Activated naive CD4-positive, alpha-beta T cell treated with Interleukin-2 at 50 U/mL for 16 hours (primary cell): ENCODE data around the gene ABHD14A.
A peak's percentile ranks its signal among the peaks of the same experiment; 100 is the strongest.

Source experiments
- DNase-seq: peaks from one replicate; pipeline ENCODE4 v3.0.0-alpha.2; 2020

The ABHD14A gene

DNA sequence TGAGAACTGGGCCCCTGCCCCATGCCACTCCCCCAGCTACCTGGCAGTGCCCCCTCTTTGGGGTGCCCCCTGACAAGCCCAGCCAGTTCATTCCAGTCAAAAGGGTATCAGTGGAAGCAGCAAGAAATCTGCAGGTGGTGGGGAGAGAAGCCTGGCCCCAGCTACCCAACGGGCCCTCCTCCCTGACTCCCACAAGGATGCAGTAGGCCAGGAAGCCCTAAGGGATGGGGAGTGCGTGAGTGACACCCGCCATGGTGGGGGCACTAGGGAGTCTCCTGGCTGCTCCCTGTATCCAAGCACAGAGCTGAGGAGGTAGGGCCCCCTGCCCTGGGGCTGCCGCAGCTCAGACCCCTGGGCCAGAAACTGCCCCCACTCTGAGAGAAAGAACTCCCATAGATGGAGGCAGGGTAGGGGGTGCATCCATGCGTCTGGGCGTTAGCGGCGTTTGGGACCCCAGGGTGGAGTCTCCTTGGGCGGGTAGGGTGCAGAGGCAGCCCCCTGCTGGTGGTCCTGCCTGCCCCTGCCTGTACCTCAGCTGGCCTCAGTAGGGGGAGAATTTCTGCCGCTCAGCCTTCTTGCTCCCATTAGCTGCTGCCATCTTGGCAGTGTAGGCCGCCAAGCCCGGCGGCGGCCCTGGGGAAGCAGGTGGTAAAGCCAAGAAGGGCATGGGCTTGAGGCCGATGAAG is 17.2 kb upstream of the ABHD14A start:
- no peak for DNase-seq

DNA sequence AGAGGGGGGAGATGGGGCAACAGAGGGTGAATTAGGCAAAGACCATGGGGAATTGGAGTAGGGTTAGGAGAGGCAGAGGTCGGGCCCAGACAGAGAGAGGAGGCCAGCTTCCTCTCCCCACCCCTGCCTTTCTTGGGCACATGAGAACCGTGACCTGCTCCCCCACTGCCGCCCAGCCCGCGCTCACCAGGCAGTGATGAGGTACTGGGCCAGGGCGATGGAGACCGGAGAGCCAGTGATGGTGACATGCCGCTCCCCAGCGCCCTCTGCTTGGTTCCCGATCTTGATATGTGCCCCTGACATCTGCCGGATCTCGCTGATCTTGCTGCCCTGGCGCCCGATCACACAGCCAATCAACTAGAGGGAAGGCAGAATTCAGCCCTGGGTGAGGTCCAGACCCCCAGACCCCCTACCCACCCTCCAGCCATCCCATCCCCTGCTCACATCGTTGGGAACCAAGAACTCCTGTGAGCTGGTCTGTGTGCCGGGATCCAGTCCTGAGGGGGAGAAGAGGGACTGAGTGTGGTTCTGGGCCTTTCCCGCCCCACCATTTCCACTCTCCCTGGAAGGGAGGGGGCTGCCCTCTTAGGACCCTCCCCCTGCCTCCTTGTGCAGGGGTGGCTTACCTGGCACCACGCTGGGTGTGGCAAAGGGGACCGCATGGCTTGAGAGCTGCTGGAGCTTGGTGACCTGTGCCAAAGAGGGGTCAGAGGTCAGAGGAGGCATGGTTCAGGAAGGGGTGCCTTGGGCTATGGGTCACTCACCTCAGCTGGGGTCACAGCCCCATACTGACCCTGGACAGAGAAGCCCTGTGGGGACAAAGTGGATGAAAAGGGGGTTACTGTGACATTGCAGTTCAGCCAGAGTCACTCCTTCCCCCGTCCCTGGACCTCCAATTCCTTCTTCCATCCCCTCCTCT is 16.0 kb upstream of the ABHD14A start:
- DNase-seq: no peak

DNA sequence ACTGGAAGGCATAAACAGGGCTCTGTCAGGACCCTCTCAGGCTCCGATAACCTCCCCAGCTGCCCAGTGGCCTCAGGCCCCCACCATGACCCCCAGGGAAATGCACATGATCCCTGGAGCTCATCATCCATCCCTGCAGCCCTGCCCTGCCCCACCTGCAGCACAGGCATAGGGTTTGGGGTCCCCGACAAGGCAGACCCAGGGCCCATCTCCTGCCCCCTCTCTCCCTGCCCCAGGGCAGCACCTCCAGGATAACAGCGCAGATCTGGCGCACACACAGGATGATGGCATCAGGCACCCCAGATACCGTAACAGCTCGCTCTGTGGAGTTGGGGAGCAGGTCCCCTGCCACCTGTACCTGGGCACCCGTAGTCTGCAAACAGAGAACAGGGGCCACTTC is 15.2 kb upstream of the ABHD14A start:
- DNase-seq: no peak

DNA sequence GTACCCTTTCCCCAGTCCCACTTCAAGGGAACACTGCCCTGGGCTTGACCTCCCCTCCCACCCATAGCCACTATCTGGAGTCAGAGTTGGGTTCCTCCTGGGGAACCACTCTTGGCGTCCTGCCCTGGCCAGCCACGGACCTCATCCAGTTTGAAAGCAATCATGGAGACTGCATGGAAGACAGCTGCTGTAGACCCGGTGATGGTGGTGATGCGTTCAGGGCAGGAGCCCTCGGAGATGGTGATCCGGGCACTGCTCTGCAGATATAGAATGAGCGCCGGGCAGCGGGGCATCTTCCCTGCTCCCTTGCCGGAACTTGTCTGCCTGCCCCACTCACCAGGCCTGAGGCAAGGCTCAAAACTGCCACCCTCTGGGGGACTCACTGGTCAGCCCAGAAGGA is 14.5 kb upstream of the ABHD14A start:
- no peak for DNase-seq

DNA sequence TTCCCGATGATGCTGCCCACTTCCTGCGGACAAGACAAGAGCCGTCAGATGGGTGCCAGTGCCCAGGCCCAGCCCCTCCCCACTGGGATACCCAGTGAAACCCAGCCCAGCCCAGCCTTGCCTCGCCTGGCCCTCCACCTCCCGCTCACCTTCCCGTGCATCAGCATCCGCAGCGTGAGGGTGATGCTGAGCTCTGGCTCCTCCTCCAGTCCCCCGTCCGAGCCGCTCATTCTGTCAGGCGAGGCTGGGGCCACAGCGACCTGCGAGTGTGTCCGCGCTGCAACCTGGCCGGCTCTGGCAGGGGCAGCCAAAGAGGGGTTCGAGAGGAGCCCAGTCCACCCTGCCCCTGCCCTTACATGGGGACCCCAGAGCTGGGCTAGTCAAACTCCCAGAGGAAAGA is 13.9 kb upstream of the ABHD14A start:
- no peak for DNase-seq

DNA sequence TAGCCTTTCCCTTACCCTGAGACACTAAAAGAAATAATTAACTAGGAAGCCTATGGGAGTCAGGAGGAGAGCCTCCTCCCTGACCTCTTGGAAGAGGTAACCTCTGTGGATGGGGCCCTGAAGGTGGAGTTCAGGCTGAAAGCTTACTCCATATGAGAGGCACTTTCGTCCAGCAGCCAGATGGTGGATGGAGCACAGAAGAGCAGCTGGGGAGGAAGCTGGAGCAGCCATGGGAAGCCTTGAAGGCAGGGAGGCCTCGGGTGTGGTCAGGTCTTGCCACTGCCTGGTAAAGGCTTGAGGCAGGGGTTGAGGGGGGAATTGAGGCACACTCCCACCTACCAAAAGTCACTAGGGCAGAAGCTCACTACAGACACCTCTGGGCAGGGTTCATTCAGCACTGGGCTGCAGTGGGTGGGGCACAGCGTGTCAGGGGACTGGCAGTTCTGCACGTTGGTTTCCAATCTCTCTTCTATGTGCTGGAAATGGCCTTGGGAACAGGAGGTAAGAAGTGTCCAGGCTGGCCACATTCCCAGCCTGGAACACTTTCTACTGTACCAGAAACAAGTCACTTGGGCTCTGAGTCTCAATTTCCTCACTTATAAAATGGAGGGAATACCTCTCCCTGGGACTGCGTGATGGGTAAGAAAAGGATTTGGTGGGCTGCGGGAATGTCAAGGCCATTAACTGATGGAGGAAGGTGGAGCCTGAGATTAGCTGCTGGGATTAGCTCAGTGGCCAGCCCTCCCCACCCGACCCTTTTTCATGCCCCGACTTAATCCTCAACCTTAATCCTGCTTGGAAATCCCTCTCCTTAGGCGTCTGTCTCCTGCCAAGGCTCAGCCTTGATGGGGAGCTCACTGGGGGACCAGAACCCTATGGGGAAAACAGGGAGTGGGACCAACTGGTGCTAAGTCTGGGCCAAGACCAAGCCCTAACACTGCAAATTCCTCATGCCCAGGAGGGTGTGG is 13.0 kb upstream of the ABHD14A start:
- DNase-seq: no peak

DNA sequence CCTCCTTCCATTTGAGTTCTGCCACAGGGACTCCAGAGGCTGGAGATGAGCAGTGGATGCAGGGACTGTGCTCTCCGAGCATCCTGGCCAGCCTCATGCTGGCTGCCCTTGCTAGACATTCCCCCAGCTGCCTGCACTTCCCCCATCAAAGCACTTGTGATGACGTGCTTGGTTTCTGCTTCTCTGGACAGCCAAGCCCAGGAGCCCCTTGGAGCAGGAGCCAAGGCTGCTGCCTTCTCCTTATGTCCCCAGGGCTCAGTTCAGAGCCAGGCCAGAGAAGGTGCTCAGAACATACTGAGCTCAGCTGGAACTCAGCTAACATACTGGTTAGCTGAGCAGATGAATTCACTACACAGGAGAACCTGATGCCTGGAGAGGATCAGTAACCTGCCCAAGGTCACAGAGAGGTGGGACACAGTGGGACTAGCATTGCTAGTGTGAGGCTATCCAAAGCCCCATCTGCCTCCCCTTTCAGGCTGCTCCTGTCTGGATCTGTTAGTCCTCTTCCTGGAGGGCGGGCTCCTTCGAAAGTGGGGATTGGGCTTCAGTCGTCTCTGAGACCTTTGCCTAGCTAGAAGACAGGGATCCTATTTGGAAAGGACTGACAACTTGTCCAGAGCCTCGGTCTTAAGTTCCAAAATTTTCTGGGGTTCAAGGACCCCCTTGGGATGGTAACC is 11.9 kb upstream of the ABHD14A start:
- DNase-seq: no peak

DNA sequence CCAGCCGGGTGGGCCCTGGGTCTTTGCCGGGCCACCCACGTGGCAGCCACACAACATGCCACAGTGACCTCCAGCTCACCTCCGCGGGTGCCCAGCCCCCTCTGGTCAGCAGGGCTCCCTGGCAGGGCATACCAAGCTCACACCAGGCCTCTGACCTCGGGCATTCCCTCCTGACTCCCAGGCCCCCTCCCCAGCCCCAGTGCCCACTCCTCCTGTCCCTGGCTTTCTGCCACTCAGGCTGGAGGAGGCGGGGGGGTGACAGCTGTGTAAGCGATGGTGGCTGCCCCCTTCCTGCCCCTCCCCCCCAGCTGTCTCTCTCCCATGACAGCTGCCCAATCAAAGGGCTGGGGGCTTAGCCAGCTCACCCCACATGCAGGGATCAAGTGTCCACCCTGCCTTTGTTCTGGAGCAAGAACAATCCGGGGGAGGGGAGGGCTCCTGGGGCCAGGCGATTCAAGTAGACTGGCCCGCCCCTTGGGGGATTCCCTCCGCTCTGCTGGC is 10.9 kb upstream of the ABHD14A start:
- DNase-seq: no peak

DNA sequence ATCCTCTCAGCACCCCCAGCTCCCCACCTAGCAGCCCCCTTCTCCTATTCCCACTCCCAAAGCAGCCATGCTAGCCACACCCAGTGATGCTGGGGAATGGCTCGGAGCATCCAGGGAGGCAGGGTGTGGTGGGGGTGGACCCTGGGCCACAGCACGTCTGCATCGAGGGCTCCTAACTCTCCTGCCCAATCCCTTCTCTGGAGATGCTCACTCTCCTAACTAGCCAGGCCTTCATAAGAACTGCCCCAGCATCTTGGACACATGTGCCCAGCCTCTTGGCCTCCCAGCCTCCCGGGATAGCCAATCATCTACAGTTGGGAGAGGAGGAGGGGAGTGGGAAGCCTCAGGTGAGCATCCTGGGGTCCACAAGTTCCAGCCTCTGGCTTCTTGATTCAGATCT is 10.3 kb upstream of the ABHD14A start:
- DNase-seq: no peak

DNA sequence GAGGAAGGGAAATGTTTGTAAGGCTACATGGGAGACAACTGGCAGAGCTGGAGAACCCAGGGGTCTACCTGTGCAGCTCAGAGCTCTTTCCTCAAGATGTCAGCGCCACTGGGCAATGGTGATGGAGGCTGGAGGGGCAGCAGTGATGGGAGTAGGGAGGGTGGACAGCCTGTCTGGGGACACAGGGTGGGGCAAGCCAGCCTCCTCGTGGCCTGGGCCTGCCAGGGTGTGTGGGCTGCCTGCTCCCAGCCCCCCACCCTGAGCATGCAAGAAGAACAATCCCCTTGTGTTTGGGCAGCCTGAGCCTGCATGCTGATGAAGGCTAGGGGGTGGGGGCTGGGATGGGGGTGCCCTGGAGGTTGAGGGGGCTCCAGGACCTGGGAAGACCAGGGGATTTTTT is 8.8 kb upstream of the ABHD14A start:
- DNase-seq: no peak

DNA sequence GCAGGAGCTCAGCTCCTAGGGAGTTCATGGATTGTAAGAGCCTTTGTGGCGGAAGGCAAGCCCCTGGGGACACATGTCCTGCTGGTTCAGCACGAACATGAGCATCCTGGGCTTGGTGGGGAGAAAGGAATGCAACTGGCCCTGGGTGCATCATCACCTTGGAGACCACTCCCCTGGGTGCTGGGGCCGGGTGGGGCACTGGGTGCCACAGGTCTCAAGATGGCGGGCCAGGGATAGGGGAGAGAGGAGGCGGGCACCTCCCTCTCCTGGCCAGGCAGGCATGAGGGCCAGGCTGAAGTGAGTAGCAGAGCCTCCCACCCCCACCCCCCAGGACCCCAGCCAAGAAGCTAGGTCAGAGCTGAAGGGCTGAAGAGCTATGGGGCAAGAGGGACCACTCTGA is 8.4 kb upstream of the ABHD14A start:
- DNase-seq: no peak

DNA sequence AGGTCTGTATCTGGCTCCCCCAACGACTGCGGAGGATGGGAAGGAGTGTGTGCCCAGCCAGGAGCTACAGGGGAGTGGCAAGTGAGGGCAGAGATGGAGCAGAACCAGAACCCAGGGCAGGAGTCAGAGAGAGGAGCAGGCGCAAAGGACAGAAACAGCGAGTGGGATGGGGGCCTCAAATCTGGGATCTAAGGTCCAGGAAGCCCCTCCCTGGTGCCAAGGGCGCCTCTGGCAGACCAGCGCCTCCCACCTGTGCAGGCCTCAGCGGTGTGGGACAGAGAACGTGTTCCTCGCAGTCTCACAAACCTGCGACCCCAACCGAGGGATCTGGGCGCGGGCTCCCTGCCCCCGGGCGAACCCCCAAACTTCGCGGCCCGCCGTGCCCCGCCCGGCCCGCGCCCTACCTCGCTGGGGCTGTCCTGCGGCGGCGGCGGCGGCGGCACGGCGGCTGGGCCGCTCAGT is 7.9 kb upstream of the ABHD14A start:
- no peak for DNase-seq

DNA sequence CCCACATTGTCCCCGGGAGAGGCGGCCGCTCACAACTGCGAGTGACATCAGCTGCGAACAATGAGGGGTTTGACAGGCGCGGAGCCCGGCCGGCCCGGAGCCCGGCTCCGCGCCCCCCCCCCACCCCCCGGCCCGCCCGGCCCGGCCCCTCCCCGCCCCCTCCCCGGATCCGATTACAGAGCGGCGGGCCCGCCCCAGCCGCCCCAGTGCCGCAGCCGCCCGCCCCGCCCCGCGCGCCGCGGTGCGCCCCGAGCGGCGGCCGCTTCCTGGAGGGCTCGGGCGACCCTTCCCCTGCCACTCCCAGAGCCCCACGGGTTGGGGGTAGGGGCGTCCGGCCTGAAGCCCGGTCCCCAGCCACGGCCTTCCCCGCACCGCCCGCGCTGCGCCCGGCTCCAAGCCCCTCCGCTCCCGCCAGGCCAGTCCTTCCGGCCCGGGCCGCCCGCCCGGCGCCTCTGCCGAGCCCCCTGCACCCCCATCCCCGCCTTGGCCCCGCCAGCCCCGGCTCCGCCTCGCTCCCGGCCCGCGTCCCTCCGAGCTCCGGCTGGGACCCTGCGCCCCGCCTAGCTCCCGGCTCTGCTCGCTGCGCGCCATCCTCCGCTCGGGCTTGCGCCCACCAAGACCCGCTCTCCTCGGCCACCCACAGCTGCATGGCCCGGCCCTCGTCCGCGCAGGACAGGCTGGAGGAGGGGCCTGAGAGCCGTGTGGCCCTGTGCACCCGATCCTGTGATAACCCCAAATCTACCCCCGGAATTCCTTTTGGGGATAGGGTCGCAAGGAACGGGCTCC is 7.3 kb upstream of the ABHD14A start, which contains the start of gene PCBP4:
PCBP4 (minus strand) TSS at position 71 of the 786 bp plus-strand sequence. CDS start 6,214 bp downstream, outside the sequence.
- peak; percentile 39 for DNase-seq

DNA sequence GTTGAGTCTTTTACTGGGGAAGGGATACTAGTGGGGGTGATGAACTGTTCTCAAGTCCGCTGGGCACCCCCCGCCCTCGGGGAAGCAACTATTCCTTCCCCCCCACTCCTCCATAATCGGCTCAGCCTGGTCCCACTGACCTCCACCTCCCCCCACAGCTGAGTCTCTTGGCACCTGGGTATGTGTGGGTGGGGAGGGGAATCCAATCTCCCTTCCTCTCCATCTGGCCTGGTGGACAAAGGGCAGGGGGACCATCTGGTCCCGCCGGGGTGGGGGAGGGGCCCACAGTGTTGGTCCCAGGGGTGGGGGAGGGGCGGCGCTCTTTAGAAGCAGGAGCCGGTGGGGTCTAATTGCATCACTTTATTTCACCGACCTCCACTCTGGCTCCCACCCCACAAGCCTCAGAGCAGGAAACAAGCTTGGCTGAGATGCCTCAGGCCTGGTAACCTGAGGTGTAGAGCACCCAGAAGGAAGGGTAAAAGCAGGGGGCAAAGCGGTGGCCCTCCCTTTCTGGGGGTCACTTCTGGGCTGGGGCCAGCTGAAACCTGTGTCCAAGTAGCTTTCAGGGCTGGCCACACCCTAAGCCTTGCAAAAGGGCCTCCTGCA is 6.6 kb upstream of the ABHD14A start:
- no peak for DNase-seq

DNA sequence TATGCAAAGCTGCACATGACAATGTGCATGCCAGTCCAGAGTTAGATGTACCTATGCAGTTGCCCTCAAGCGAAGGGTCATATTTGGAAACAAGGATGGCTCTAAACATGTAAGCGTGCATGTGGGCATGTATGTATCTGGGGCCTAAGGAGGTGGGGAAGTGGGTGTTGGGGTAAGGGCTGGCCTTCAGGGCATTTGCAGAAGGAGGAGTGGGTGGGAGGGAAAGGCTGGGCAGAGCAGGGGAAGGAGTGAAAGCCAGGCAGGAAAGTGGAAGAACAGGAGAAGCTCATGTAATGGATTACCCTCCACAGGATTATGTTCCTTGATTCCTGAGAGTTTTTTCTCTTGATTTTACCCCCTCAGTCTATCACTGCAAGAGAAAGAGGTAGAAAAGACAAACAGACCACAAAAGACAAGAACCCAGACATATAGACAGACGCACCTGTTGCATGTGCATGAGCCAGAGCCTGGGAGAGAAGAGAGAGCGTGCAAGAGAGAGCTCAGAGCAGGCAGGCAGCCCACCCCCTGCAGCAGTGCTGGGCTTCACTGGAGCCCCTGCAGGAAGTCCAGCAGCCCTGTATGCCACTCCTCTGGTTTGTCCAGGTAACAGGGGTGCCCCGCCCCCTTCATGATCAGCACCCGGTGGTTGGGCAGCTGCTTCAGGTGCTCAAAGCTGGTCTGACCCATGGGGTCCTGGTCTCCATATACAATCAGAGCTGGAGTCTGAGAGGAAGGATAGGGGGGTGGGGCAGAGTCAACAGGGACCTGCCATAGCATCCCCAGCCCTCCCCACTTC is 5.8 kb upstream of the ABHD14A start:
- DNase-seq: no peak

DNA sequence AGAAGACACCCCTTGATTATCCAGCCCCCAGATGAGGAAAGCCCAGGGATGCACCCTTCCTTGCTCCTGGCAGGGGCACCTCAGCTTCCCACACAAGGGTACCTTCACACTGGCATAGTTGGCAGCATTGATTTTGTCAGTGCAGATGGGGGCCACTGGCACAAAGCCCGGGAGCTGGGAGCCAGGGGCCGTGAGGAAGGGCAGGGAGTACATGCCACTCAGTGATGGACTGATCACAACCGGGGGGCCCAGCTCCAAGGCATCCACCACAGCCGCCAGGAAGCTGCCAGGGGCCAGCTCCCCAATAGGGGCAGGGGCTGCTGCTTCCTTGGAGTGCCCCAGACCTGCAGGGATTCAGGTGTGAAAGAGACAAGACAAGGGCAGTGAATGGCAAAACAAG is 5.0 kb upstream of the ABHD14A start:
- DNase-seq: no peak

DNA sequence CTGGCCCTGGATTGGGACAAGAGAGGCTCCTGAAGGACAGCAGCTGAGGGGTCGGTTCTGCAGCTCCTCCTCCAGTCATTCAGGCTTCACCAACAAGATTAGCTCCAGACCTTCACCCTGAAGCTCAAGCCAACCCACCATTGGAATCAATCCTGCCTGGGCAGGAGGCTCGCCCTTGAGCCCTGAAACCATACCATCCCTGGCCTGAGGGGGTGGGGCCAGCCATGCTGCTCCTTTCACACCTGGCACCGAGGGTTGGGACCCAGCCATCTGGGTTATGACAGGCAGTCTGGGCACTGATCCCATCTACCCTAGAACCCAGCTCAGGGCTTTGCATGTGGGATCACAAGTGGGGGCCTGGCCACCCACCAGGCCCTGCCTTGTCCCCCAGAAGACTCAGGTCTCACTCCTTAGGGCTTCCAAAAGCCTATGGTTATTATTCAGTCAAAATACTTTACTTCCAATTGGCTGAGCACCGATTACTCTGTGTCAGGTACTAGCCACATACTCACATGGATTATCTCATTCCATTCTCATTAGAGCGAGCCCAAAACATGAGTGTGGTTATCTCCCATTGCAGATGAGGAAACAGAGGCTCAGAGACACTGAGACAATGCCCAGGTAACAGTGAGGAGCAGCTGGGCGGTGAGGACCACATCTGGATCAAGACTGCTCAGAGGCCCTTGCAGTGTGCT is 4.1 kb upstream of the ABHD14A start:
- no peak for DNase-seq

DNA sequence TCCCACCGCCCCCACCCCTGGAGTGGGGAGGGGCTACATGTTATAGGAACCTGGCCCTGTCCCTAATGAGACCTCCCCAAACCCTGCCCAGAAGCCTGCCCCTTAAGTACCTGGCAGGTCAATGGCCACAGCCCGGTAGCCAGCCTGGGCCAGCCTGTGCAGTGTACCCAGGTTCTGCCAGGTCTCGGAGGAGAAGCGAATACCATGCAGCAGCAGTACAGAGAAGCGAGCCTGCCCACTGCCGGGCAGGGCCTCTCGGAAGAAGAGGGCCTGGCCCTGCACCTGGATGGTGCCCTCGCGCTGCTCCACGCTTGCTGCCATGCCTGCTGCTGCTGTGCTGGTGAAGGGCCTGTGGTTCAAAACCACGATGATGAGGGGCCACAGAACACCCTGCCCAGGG is 3.5 kb upstream of the ABHD14A start:
- no peak for DNase-seq

DNA sequence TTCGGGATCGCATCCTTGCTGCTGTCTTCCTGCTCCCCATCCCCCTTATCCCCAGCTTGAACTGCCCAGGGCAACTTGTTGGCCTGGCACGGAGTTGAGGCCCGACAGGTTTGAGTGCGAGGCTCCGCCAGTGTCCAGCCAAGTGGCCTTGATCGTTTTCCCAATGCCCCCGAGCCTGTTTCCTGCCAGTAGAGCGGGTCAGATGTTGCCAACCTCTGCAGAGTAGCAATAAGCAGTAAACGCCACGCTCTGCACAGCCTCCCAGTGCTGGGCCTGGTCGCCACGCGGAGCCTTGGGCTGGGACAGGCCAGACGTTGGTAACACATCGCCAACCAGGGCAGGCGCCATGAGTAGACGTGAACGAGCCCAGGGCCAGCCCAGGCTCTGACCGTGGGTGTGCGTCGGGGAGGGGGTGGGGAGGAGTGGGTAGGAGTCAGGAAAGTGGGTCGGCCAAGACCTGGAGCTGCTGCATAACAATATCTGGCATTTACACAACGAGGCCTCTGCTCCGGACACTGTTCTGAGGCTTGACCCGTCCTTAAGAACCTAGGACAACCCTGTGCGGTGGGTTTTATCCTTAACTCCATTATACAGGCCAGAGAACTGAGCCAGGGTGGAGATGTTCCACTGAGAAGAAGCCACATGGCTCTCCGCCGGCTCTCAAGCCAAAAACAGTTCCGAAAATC is 444 bp upstream of the ABHD14A start:
- DNase-seq: no peak
